Stromal cell of bone marrow (primary cell): ENCODE data around the gene ARX.

Experiments
- DNase-seq: peaks from one replicate; pipeline ENCODE4 v3.0.0-alpha.2; 2012; ENCODE audit warnings: low read depth

The ARX gene

GRCh38 chrX:25016938-25017598 is 1.3 kb upstream of the ARX start:
- no peak for DNase-seq

DNA sequence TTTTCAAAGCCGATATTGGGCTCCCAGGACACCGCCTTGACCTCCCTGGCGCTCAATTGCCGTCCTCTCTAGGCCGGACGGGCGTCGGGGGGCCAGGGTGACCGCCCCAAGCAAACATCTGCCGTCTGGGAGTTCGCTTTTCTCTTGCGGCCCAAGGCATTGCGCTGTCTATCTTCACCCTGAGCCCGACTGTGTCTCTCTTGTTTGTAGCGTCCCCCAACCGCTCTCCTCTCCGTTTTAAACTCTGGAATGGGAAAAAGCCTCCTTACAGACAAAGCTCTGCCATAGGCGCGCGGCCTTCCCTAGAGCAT is 551 bp upstream of the ARX start:
- no peak for DNase-seq

GRCh38 chrX:25014366-25014838 is 1.4 kb downstream of the ARX start:
- no peak for DNase-seq

DNA sequence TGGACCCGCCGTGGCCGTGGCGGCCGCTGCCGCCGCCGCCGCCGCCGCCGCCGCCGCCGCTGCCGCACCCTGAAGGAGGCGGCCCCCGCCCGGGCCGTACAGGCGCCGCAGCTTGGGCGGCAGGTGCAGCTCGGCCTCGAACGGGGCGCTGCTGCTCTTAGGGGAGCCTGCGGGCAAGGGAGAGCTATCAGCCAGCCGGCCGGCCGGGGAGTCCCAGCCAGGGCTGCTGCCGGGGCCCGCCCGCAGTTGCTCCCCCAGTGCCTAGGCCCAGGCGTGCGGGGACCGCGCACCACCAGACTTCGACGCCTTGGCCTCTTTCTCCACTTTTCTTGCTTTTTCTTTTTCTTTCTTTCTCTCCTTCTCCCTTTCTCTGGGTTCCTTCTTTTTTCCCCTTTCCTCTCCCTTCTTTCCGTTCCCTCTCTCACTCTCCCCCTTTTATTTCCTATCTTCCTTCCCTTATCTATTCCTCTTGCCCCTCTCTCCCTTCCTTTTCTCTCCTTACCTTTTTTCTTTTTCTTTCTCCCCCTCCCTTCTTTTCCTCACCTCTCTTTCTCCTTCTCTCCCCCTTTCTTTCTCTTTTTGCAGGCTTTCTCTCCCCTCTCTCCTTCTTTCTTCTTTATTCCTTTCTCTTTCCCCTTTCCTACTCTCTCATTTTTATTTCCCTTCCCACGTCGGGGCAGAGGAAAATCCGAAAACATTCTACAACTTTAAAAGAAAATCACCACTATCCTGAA is 2.0 kb downstream of the ARX start:
- DNase-seq, result no peak

DNA sequence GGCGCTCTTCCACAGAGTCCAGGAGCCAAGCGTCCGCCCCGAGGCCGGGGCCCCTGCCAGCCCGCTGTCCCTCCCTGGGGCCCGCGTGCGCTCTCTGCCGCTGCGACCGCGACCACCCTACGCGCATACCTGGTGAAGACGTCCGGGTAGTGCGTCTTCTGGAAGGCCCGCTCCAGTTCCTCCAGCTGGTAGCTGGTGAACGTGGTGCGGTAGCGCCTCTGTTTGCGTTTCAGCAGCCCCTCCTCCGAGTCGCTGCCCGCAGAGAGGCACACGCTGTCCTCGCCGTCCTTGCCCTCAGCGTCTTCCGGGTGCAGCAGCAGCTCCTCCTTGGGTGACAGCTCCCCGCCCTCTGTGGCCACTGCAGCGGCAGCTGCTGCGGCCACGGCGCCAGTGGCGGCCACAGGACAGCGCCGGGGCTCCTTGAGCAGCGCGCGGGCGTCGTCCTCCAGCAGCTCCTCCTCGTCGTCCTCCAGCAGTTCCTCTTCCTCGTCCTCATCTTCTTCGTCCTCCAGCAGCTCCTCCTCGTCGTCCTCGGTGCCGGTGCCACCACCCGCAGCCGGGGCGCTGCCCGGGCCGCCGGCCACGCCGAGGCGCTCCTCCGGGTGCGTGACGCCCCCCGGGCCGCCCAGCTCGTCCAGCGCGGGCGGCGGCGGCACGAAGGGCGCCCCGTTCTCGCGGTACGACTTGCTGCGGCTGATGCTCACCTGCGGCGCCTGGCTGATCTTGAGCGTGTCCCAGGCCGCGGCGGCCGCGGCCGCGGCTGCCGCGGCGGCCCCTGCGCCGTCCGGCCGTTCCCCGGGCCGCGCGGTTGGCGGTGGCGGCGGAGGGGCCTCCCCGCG is 2.8 kb downstream of the ARX start:
- no peak for DNase-seq

DNA sequence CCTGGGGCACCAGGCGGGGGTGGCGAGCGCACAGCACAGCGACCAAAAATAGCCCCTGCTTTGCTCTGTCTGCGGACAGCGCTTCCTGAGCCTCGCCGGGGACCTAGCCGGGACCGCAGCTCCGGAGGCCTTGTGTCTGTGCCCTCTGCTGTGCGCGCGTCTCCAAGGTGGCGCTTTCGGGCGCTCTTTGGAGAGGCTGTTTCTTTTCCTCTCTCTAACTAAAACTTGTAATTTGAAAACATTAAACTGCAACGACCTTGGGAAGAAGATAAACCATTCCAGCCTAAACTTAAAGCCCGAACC is 3.4 kb downstream of the ARX start:
- DNase-seq, result no peak

- DNase-seq, result no peak
Measured at GRCh38 chrX:25011589-25012432, 4.0 kb downstream of the ARX start.

DNA sequence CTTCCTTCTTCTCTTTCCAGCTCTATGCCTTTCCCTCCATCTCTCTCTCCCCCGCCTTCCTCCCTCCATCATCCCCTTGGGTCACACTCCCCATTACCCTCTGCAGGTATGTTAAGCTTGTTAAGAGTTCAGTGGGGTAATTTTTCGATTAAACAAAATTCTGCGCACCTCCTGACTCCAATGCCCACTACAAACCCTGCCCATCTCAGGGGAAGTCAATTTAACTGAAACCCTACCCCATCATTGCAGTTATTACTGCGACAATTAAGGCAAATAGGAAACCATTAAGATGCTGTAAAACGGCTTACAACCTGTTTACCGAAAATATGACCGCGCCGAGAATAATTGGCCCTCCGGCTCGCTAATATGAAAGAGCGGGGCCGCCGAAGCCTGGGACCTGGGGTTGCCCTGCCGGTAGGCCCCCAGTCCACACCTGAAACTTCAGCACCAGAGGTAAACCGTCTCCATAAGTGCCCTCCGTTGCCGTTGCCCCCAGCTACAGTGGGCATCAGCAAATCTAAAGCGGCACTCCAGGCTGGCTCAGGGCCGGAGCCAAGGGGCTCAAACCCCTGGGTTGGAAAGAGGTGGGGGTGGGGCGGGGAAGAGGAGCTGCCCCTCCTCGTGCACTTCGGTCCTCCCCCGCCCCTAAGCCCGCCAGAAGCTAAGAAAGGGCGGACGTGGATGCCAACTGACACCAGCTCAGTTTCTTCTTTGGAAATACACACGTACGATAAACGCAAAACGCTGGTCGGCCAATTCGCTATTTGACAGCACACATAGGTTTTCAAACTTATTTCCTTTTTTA is 4.8 kb downstream of the ARX start:
- DNase-seq, result no peak

- DNase-seq, result no peak
Measured at GRCh38 chrX:25009407-25009806, 6.4 kb downstream of the ARX start.

DNA sequence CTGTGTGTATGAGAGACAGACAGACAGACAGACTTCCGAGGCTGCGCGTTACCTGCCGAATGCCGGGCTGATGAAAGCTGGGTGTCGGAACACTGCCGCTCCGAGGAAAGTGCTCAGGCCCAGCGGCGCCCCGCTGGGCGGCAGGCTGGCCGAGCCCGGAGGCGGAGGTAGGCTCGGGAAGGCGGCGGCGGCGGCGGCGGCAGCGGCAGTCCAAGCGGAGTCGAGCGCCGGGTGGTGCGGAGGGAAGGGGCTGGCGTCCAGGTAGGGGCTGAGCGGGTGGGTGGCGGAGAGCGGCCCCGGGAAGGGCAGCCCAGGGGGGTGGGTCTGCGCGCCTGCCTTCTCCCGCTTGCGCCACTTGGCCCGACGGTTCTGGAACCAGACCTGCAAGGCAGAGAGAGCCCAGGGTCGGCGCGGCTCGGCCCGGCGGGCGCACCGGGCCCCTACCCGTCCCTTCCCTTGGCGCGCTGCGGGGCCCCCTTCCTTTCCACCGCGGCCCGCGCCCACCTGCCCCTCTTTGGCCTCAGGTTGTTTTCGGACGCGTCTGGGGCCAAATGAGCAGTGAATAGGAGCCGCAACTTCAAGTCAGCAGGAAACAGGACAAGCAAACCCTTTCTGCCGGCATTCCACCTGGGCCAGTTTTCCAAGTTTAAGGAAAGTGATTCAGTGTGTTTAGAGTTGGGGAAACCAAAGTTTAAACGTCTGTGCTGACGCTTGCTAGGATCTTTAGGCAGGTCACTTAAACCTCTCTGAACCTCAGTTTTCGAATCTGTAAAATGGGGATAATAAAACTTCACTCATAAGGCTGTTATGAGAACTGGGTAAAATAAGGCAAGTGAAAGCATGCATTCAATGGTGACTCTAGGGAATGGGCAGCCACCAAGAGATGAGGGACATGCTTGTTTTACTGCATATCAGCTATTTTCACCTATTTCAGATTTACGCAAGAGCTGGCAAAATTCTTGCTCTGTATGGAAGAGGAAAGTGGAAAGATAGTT is 8.4 kb downstream of the ARX start:
- DNase-seq, result no peak

DNA sequence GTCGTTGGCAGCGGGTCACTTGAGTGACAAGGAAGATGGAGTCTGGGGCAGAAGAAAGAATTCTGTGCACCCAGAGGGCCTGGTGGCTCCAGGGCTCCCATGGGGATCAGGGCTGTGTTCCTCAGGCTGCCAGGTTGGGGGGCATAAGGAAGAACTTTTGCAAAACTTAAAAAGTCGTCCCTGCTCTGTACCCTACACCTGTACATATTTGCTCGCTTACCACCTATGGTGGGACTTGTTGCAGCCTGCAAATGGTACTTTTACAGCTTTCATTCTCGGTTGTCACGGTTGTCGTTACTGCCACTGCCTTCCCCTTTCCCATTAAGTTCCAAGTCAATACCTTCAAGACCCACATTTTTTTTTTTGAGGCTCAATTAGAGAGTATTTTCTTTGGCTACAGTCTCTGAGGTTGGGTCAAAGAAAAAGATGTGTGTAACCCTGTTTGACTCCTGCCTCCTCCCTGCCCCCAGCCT is 9.1 kb downstream of the ARX start:
- no peak for DNase-seq

- no peak for DNase-seq
Measured at GRCh38 chrX:25005382-25006185, 10.2 kb downstream of the ARX start.

- no peak for DNase-seq
Measured at GRCh38 chrX:25005034-25005381, 10.8 kb downstream of the ARX start.

GRCh38 chrX:25004485-25005032 is 11.2 kb downstream of the ARX start:
- no peak for DNase-seq

DNA sequence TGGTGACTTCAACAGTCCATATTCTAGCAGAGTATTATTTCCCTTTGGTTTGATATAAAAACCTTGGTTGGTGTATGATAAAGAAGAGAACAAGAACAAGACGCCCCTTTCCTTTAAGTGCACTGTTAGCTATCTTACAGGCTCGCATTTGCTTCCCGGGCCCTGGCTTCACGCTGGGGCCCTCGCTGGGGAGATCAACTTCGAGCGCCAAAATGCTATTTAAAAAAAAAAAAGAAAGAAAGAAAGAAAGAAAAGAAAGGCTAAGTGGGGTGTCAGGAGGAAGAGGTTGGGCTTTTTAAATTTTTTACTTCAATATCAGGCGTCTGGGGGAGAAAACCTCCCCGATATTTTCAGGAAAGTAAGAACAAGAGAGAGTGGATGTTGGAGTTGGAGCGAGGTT is 11.7 kb downstream of the ARX start:
- DNase-seq, result no peak

GRCh38 chrX:25003066-25003849 is 12.5 kb downstream of the ARX start:
- DNase-seq, result no peak

GRCh38 chrX:25002661-25003020 is 13.1 kb downstream of the ARX start:
- no peak for DNase-seq
